Suprapubic skin (tissue), 4 donors: Measurements from ENCODE around the gene SEMA5A. TPM values are rescaled to one million over a fixed set of nuclear protein-coding genes. Genes with fewer than 3 reads are reported as not detected.

Experiments
- DNase-seq, 2 donors: peaks; one replicate each; pipeline ENCODE4 v3.0.0-alpha.2; 2019; ENCODE audit warnings: low spot score in 2 of 2
- H3K27ac ChIP-seq: fragments of 200-600 bp; sonication (generic); one replicate; pipeline ENCODE4 v1.5.1; 2019
- H3K27me3 ChIP-seq: fragments of 200-600 bp; sonication (generic); one replicate; pipeline ENCODE4 v1.5.1; 2019
- H3K36me3 ChIP-seq: fragments of 200-600 bp; sonication (generic); one replicate; pipeline ENCODE4 v1.5.1; 2019
- H3K4me1 ChIP-seq: fragments of 200-600 bp; sonication (generic); one replicate; pipeline ENCODE4 v1.5.1; 2019
- H3K4me3 ChIP-seq: fragments of 200-600 bp; sonication (generic); one replicate; pipeline ENCODE4 v1.5.1; 2019; ENCODE audit warnings: mild to moderate bottlenecking
- H3K9me3 ChIP-seq: fragments of 200-600 bp; sonication (generic); one replicate; pipeline ENCODE4 v1.5.1; 2019
- CTCF ChIP-seq, 2 donors: fragments of 200-600 bp in 1 of 2; fragments of 450-650 bp in 1 of 2; sonication (generic) in 1 of 2; IDR thresholded peaks; one replicate each; pipeline ENCODE4 v1.5.1; 2016 to 2019; ENCODE audit warnings: antibody characterized with exemption in 2 of 2, mild to moderate bottlenecking in 1 of 2, moderate library complexity in 1 of 2
- EP300 ChIP-seq: sonication (generic); formaldehyde crosslinking; IDR thresholded peaks from one replicate; pipeline ENCODE4 v1.6.1; 2017; ENCODE audit warnings: antibody characterized with exemption
- POLR2A ChIP-seq, 2 donors: fragments of 450-650 bp; IDR thresholded peaks; one replicate each; pipeline ENCODE4 v1.6.1; 2017; ENCODE audit warnings: antibody characterized with exemption in 2 of 2, mild to moderate bottlenecking in 2 of 2, moderate library complexity in 2 of 2
- POLR2AphosphoS5 ChIP-seq, 3 donors: sonication (generic); formaldehyde crosslinking; IDR thresholded peaks; one replicate each; pipeline ENCODE4 v1.6.1; 2017; ENCODE audit warnings: antibody characterized with exemption in 3 of 3
- WGBS: methylation state at CpG from one replicate; pipeline ENCODE4 v1.1.5; 2018; 5-methylcytosine and 5-hydroxymethylcytosine counted together
- total RNA-seq, 4 donors: library from RNA; depleted of rRNA; stranded (reverse); fragments of >200 nt; gene quantifications; one replicate each; pipeline ENCODE4 v1.1.0, GENCODE V29; 2016

SEMA5A gene
- total RNA-seq, 4 donors from 2014 or later = 14.5 to 31.7 (median 23.4) TPM

DNA sequence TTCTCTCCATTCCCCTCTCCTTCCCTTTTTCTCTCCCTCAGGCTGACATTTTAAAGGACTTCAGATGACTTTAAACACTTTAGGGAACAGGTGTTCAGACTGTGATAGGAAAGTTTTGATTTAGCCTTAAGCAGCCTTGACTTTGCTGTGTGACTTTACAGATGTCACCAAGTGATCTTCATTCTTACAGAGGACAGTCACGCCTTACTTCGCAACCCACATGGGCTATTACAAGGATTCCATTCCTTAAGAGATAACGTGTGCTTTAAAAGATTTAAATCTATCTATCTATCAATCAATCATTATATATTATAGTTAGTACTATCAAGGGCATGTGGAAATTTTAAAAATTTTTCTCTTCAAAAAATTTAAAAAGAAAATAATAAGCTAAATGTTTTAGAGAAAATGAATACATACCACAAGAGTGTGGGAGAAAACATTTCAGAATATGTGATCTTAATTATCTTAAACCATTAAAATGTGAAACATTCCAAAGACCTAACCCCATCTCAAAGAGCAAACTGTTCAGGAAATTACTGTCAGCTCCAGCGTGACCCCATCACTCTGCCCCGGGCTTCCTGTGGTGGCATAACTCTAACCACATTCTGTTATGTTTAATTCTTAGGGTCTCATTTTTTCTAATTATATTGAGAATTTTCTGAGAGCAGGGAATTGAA, 530.5 kb downstream of the SEMA5A start:
- no peaks in the 10 kb centered on the region for H3K4me1 ChIP-seq
- TF ChIP-seq EP300 (no peak), POLR2AphosphoS5 (IDR thresholded peaks at IDR 0.05) (no peak), POLR2A (IDR thresholded peaks at IDR 0.05) (no peak), CTCF (IDR thresholded peaks at IDR 0.05) (no peak)
- no peaks in the 10 kb centered on the region for H3K9me3 ChIP-seq
- WGBS = 52% methylated on average over 5 of the region's 5 CpGs
- no peak for DNase-seq
- H3K27me3 ChIP-seq = no peaks in the 10 kb centered on the region
- H3K27ac ChIP-seq = no peak overlapping the region
- H3K36me3 ChIP-seq = no peaks in the 10 kb centered on the region
- no peak overlapping the region for H3K4me3 ChIP-seq

GRCh38 chr5:9013147-9013546, 532.7 kb downstream of the SEMA5A start:
- H3K4me1 ChIP-seq = no peaks in the 10 kb centered on the region
- no peak overlapping the region for H3K4me3 ChIP-seq
- TF ChIP-seq POLR2AphosphoS5 (IDR thresholded peaks at IDR 0.05) (no peak), CTCF (IDR thresholded peaks at IDR 0.05) (no peak), EP300 (no peak), POLR2A (IDR thresholded peaks at IDR 0.05) (no peak)
- no peaks in the 10 kb centered on the region for H3K27me3 ChIP-seq
- no peaks in the 10 kb centered on the region for H3K36me3 ChIP-seq
- H3K9me3 ChIP-seq = no peaks in the 10 kb centered on the region
- H3K27ac ChIP-seq = no peak overlapping the region
- WGBS = 83% methylated on average over 6 of the region's 6 CpGs
- DNase-seq = no peak

DNA sequence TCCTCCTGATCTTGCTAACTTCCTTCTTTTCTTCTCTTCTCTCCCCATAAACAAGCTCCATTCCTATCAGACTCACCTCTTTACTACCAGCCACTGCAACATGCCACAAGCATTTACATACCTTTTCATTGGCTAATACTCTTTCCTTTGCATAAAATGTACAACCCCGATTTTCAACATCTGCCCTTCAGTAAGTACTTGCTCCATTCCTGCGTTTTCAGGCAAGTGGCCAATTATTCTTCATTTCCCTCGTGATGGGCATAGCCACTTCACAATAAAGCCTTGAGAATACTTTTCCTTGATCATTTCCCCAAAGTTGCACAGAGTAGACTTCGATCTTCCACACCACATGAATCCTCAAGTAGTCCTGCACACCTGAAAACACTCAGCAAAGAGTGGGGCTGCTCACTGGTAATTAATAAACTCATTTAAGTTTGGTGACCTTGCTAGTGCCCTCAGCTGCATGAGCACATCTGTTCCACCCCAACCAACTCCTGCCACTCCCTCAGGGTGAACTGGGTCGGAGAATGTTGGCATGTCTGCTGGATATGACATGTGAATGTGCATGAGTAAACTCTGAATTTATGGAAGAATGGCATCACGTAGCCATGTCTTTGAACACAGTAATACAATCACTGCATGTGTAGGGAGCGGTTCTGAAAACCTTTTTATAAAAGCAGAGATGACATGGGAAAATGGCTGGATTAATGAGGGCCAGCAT, 535.8 kb downstream of the SEMA5A start:
- WGBS = 63% methylated on average over 7 of the region's 7 CpGs
- Histone ChIP-seq H3K4me3 (no peak overlapping the region), H3K4me1 (no peaks in the 10 kb centered on the region), H3K9me3 (no peaks in the 10 kb centered on the region), H3K36me3 (no peaks in the 10 kb centered on the region), H3K27me3 (no peaks in the 10 kb centered on the region), H3K27ac (no peak overlapping the region)
- TF ChIP-seq CTCF (IDR thresholded peaks at IDR 0.05) (no peak), POLR2AphosphoS5 (IDR thresholded peaks at IDR 0.05) (no peak), EP300 (no peak), POLR2A (IDR thresholded peaks at IDR 0.05) (no peak)
- no peak for DNase-seq

DNA sequence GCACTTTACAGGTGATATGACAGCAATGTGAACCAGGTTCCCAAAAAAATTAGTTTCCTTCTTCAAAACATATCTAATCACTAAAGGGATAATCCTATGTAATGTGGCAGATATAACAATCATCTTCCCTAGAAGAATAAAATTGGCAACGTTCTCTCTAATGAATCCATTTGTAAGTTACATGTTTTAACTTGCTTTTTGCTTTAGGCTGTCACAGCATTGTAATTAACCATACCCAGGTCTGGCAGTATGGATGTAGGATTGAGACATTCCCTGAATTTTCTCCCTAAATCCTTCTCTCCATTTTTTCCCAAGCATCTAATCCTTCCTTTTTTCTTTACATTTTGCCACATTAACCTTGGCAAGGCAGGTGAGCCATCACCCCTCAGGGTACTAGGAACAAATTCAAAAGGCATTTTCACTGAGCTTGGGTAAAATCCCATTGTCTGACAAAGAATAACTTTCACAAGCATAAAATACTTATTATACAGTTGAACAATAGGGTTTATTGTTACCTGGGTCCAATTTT, 548.3 kb downstream of the SEMA5A start:
- 19% methylated on average over 1 of the region's 1 CpG for WGBS
- TF ChIP-seq EP300 (no peak), CTCF (IDR thresholded peaks at IDR 0.05) (no peak), POLR2A (IDR thresholded peaks at IDR 0.05) (no peak), POLR2AphosphoS5 (IDR thresholded peaks at IDR 0.05) (no peak)
- no peaks in the 10 kb centered on the region for H3K27me3 ChIP-seq
- no peaks in the 10 kb centered on the region for H3K9me3 ChIP-seq
- no peaks in the 10 kb centered on the region for H3K36me3 ChIP-seq
- no peak overlapping the region for H3K27ac ChIP-seq
- H3K4me1 ChIP-seq = no peaks in the 10 kb centered on the region
- no peak for DNase-seq
- no peak overlapping the region for H3K4me3 ChIP-seq

- DNase-seq = no peak
- Histone ChIP-seq H3K36me3 (no peaks in the 10 kb centered on the region), H3K27ac (no peak overlapping the region), H3K9me3 (no peaks in the 10 kb centered on the region), H3K4me3 (no peak overlapping the region), H3K4me1 (no peaks in the 10 kb centered on the region), H3K27me3 (no peaks in the 10 kb centered on the region)
- TF ChIP-seq POLR2AphosphoS5 (IDR thresholded peaks at IDR 0.05) = no peak
- peak in 1 of 2 donors; percentile 12 for TF ChIP-seq CTCF (IDR thresholded peaks at IDR 0.05)
- TF ChIP-seq EP300 = no peak
- no peak for TF ChIP-seq POLR2A (IDR thresholded peaks at IDR 0.05)
These were observed 552.8 kb downstream of the SEMA5A start for GRCh38 chr5:8993031-8993430.
